Measurements from ENCODE around the gene ZDHHC8. TPM values are rescaled to one million over a fixed set of nuclear protein-coding genes. Genes with fewer than 3 reads are reported as not detected.
A peak's percentile ranks its signal among the peaks of the same experiment; 100 is the strongest.

Gene ZDHHC8
- total RNA-seq (128 and 131 TPM in 2 replicates), polyA plus RNA-seq (49.8 and 69.9 TPM in 2 replicates), polyA minus RNA-seq (44.7 and 45.4 TPM in 2 replicates), Bru-seq, nascent RNA (percentile 51 among the genes with signal in this experiment), BruChase-seq, experiment 1, labeled RNA remaining after a 6-hour chase (percentile 85 among the genes with signal in this experiment), BruChase-seq, experiment 2, labeled RNA remaining after a 2-hour chase (percentile 78 among the genes with signal in this experiment)
- 28.2 and 45.1 TPM in 2 replicates for polyA plus RNA-seq (2011; cell fraction: cytosol; rRNA removed)
- polyA plus RNA-seq (2011; cell fraction: nucleus; rRNA removed) = 319 and 381 TPM in 2 replicates
- 56.8 and 68.2 TPM in 2 replicates for polyA plus RNA-seq (2012)
- polyA minus RNA-seq (2011; cell fraction: cytosol; rRNA and poly(A)+ RNA removed) = 9.1 TPM
- polyA minus RNA-seq (2011; cell fraction: nucleus; rRNA and poly(A)+ RNA removed) = 46.8 and 55.0 TPM in 2 replicates
- long read RNA-seq, full-length matches to known transcripts = 10 of 78 reads
- long read RNA-seq, partial matches to known transcripts = 62 of 78 reads
- long read RNA-seq, other reads (novel, unspliced or antisense) = 6 of 78 reads

- peak within 1 kb of the TSS; percentile 77 for H2AFZ ChIP-seq (ENCODE audit: low read depth, low read length)
- DNase-seq (ENCODE audit: low read depth, low spot score) (no peak), FAIRE-seq (no peak)
- H4K20me1 ChIP-seq (replicated peaks; ENCODE audit: control insufficient read depth, extremely low read depth, insufficient read depth, low read length) = no peaks in the 10 kb centered on the region
- peak within 1 kb of the TSS; percentile 45 for H3K4me2 ChIP-seq (ENCODE audit: insufficient read depth, low read length)
- H3K27ac ChIP-seq (ENCODE audit: insufficient read depth, low read depth, low read length) = peak within 1 kb of the TSS; percentile 46
- H3K9me1 ChIP-seq (replicated peaks; ENCODE audit: control insufficient read depth, extremely low read depth, insufficient read depth, low read length) = no peaks in the 10 kb centered on the region
- BruUV-seq (replicated peaks) = no TSS peak
- no peak for TF ChIP-seq FOS (IDR thresholded peaks at IDR 0.05; ENCODE audit: borderline replicate concordance, insufficient read depth, low read length)
- no peak for TF ChIP-seq MAX (IDR thresholded peaks at IDR 0.05; ENCODE audit: insufficient read depth, insufficient read length)
- TF ChIP-seq EZH2 (IDR thresholded peaks at IDR 0.05; ENCODE audit: borderline replicate concordance, low read depth, low read length, severe bottlenecking) = no peak
- TF ChIP-seq GATA2 (IDR thresholded peaks at IDR 0.05; ENCODE audit: insufficient read depth, insufficient read length, low read depth, low read length) = no peak
- TF ChIP-seq MYC (IDR thresholded peaks at IDR 0.05; ENCODE audit: low read depth, low read length) = no peak
- no peak for TF ChIP-seq POLR2AphosphoS5 (IDR thresholded peaks at IDR 0.05; ENCODE audit: insufficient read depth, low read depth, low read length)
- no peak for TF ChIP-seq JUN (IDR thresholded peaks at IDR 0.05; ENCODE audit: borderline replicate concordance, insufficient read depth, insufficient read length, low read depth)
- no peak for TF ChIP-seq POLR2A (IDR thresholded peaks at IDR 0.05; ENCODE audit: low read depth, low read length)
- peaks cover 0 to 2% of the 10 kb centered on the region in 2 experiments for H3K36me3 ChIP-seq (ENCODE audit: control insufficient read depth in 2 of 2, extremely low read depth in 1 of 2, insufficient read depth in 2 of 2, low read length in 2 of 2)
- peak within 1 kb of the TSS; percentile 65 to 85 (median 69) for H3K4me3 ChIP-seq (replicated peaks in 1 of 3; ENCODE audit: insufficient read depth in 1 of 3, low read depth in 1 of 3, low read length in 3 of 3)
- peaks cover 6% of the 10 kb centered on the region for H3K4me1 ChIP-seq (ENCODE audit: control insufficient read depth, extremely low read depth, insufficient read depth, low read length)
- peak within 1 kb of the TSS; percentile 71 for H3K9ac ChIP-seq (replicated peaks; ENCODE audit: extremely low read depth, insufficient read depth, low read length)
- intact Hi-C loops (cut with micrococcal nuclease) = no loop called here
- H3K9me3 ChIP-seq (replicated peaks; ENCODE audit: control insufficient read depth, insufficient read depth, low read length) = no peaks in the 10 kb centered on the region
- H3K27me3 ChIP-seq (ENCODE audit: control insufficient read depth in 2 of 2, insufficient read depth in 2 of 2, low read length in 2 of 2) = no peaks in the 10 kb centered on the region
- dilution Hi-C loops (cut with MboI; ENCODE audit: extremely low pct_ligation_motif_present, low sequenced_read_pairs) = no loop called here
- CTCF ChIA-PET = no interaction called here
- H3K79me2 ChIP-seq (ENCODE audit: control insufficient read depth, insufficient read depth, low read length) = peaks cover 46% of the 10 kb centered on the region
- POLR2A ChIA-PET = no interaction called here
Measured at GRCh38 chr22:20131597-20131858, at the start of gene ZDHHC8. Gene ZDHHC8, plus strand, starts transcription at chr22:20131804. Its CDS starts 144 bp downstream, at chr22:20131948.
